B cell (primary cell): Measurements from ENCODE around the gene NAIF1. TPM values are rescaled to one million over a fixed set of nuclear protein-coding genes. Genes with fewer than 3 reads are reported as not detected.
A peak's percentile ranks its signal among the peaks of the same experiment; 100 is the strongest.
"Not testable (repeated sequence)": the region's sequence is repeated elsewhere in the genome, so short reads cannot be mapped to it uniquely, and the experiment has no call there.

ENCODE experiments used
- ATAC-seq: fragments of 200-7000 bp; cut with Tn5 transposase; one replicate; pipeline ENCODE4 v1.10.0; 2021; ENCODE audit warnings: low read depth, mild to moderate bottlenecking, moderate number of reproducible peaks, moderate library complexity
- CTCF ChIA-PET: fragments of 350-600 bp; sonication (Branson Sonifier 250); formaldehyde crosslinking; loops from one replicate; lab custom pipeline; 2021; ENCODE audit warnings: antibody characterized with exemption, inconsistent platforms; lab: Charles Lee
- POLR2A ChIA-PET: fragments of 350-600 bp; sonication (Branson Sonifier 250); formaldehyde crosslinking; loops from one replicate; lab custom pipeline; 2021; ENCODE audit warnings: antibody characterized with exemption; lab: Charles Lee
- DNase-seq: peaks from one replicate; pipeline ENCODE4 v3.0.0; 2013
- H2AFZ ChIP-seq: 2 replicates; pipeline ENCODE4 v1.6.1; 2012; ENCODE audit warnings: mild to moderate bottlenecking, low read depth, low read length; ENCODE audit not compliant: insufficient read depth, poor library complexity, severe bottlenecking
- H3K27ac ChIP-seq, 2 donors: 1 replicate in 1 of 2; 2 replicates in 1 of 2; pipeline ENCODE4 v1.5.1; 2012 to 2013; ENCODE audit warnings: low read length in 2 of 2, mild to moderate bottlenecking in 2 of 2, moderate library complexity in 1 of 2
- H3K27me3 ChIP-seq, 4 experiments: fragments of 200-600 bp in 1 of 4; sonication (generic) in 1 of 4; replicated peaks in 1 of 4; 1 replicate in 2 of 4; 2 replicates in 2 of 4; pipeline versions ENCODE4 v1.6.1 to v1.7.0; 2013 to 2016; ENCODE audit warnings: low read length in 3 of 4, mild to moderate bottlenecking in 2 of 4, mixed read lengths in 1 of 4, moderate library complexity in 1 of 4; ENCODE audit not compliant: insufficient read depth in 4 of 4, control insufficient read depth in 3 of 4; ENCODE audit errors: control extremely low read depth in 1 of 4
- H3K36me3 ChIP-seq, 2 experiments: replicated peaks in 1 of 2; 1 replicate in 1 of 2; 2 replicates in 1 of 2; pipeline versions ENCODE4 v1.6.1 to v1.7.1; 2013; ENCODE audit warnings: low read length in 1 of 2; ENCODE audit not compliant: insufficient read depth in 2 of 2, control insufficient read depth in 1 of 2; ENCODE audit errors: control extremely low read depth in 1 of 2, extremely low read depth in 1 of 2
- H3K4me1 ChIP-seq, 2 donors: fragments of 200-600 bp in 1 of 2; sonication (generic) in 1 of 2; 1 replicate in 1 of 2; 2 replicates in 1 of 2; pipeline versions ENCODE4 v1.5.1 to v1.6.1; 2013 to 2017; ENCODE audit warnings: low read length in 2 of 2; ENCODE audit not compliant: control insufficient read depth in 2 of 2, insufficient read depth in 2 of 2
- H3K4me2 ChIP-seq: replicated peaks from 2 replicates; pipeline ENCODE3; 2012; ENCODE audit warnings: mild to moderate bottlenecking, low read depth, low read length; ENCODE audit not compliant: poor library complexity, severe bottlenecking
- H3K4me3 ChIP-seq, 5 experiments: fragments of 200-600 bp in 1 of 5; sonication (generic) in 1 of 5; 1 replicate in 3 of 5; 2 replicates in 2 of 5; pipeline versions ENCODE4 v1.5.1 to v1.7.0; 2011 to 2016; ENCODE audit warnings: low read length in 4 of 5, mild to moderate bottlenecking in 4 of 5, low read depth in 2 of 5, control low read depth in 1 of 5, moderate library complexity in 1 of 5; ENCODE audit not compliant: insufficient read depth in 1 of 5; ENCODE audit errors: control extremely low read depth in 1 of 5, extremely low read depth in 1 of 5
- H3K79me2 ChIP-seq: fragments of 200-600 bp; sonication (generic); one replicate; pipeline ENCODE4 v1.6.0; 2016; ENCODE audit warnings: low read length; ENCODE audit not compliant: control insufficient read depth, insufficient read depth
- H3K9ac ChIP-seq: fragments of 200-600 bp; sonication (generic); 2 replicates; pipeline ENCODE4 v1.6.1; 2017; ENCODE audit warnings: mild to moderate bottlenecking, low read length, moderate library complexity
- H3K9me3 ChIP-seq, 3 donors: one replicate each; pipeline versions ENCODE4 v1.6.1 to v1.7.1; 2013; ENCODE audit warnings: low read length in 2 of 3; ENCODE audit not compliant: control insufficient read depth in 2 of 3, insufficient read depth in 1 of 3; ENCODE audit errors: control extremely low read depth in 1 of 3
- H4K20me1 ChIP-seq: 2 replicates; pipeline ENCODE4 v1.6.0; 2012; ENCODE audit warnings: mild to moderate bottlenecking, low read length; ENCODE audit not compliant: insufficient read depth, control insufficient read depth, poor library complexity, severe bottlenecking
- H3K27ac Mint-ChIP-seq: one replicate; pipeline ENCODE4 v1.8.0; 2021; ENCODE audit warnings: mixed read lengths
- H3K27me3 Mint-ChIP-seq: one replicate; pipeline ENCODE4 v1.8.0; 2021; ENCODE audit warnings: mixed read lengths
- H3K4me1 Mint-ChIP-seq: one replicate; pipeline ENCODE4 v1.8.0; 2021; ENCODE audit warnings: mixed read lengths
- H3K4me3 Mint-ChIP-seq: one replicate; pipeline ENCODE4 v1.8.0; 2021; ENCODE audit warnings: mixed read lengths
- H3K9me3 Mint-ChIP-seq: one replicate; pipeline ENCODE4 v1.8.0; 2022; ENCODE audit warnings: mixed read lengths; ENCODE audit not compliant: insufficient read depth
- CTCF ChIP-seq: fragments of 200-600 bp; IDR thresholded peaks from one replicate; pipeline ENCODE4 v1.8.0; 2022; ENCODE audit warnings: antibody characterized with exemption, mild to moderate bottlenecking
- EZH2 ChIP-seq: IDR thresholded peaks from 2 replicates; pipeline ENCODE4 v1.6.1; 2012; ENCODE audit warnings: borderline replicate concordance, low read depth, mild to moderate bottlenecking, moderate library complexity, low read length; ENCODE audit not compliant: insufficient read depth, poor library complexity, severe bottlenecking
- WGBS: methylation state at CpG from one replicate; pipeline ENCODE4 v1.1.5; 2013; ENCODE audit warnings: missing lambda C conversion rate; ENCODE audit not compliant: insufficient coverage; 5-methylcytosine and 5-hydroxymethylcytosine counted together
- intact Hi-C: fragments of 100-400 bp; cut with micrococcal nuclease; formaldehyde crosslinking; loops from one replicate; pipeline ENCODE4 v1.10.0; 2022
- polyA plus RNA-seq: library from polyadenylated mRNA; depleted of rRNA; stranded (reverse); fragments of >200 nt; gene quantifications from 2 replicates; pipeline ENCODE4 v1.2.3, GENCODE V29; 2012
- total RNA-seq, 2 donors: library from RNA; stranded (reverse); fragments of 120-200 nt in 1 of 2; gene quantifications; 1 replicate in 1 of 2; 2 replicates in 1 of 2; pipeline versions ENCODE4 v1.2.3 to v1.2.4, GENCODE V29; 2013 to 2022

The NAIF1 gene
- total and polyA plus RNA-seq, 2 donors (not counting 1 experiment from before 2014, with no cell fraction given) = 11.4 to 16.6 TPM

GRCh38 chr9:128024761-128025308 lies 42.3 kb downstream of the NAIF1 start:
- ChIA-PET POLR2A (interaction anchor here (0.6 to 12.8 kb wide), 5 partner anchors 9 to 65 kb away, joined by 6 to 212 read pairs (median 9); partner anchors contain the start of gene EEIG1), CTCF (interaction anchor here (1.5 to 13.5 kb wide), 7 partner anchors 9 to 82 kb away, joined by 4 to 282 read pairs (median 30); partner anchors contain the start of gene EEIG1)
- TF ChIP-seq CTCF (no peak), EZH2 (no peak)
- DNase-seq (no peak), ATAC-seq (no peak)
- Histone ChIP-seq H4K20me1 (no peaks in the 10 kb centered on the region), H3K4me3 (no peak overlapping the region), H3K27ac (no peak overlapping the region), H3K9ac (no peak overlapping the region), H3K36me3 (no peaks in the 10 kb centered on the region), H3K4me1 (peaks cover 60 to 79% of the 10 kb centered on the region in 2 donors), H3K27me3 (no peaks in the 10 kb centered on the region), H3K9me3 (no peaks in the 10 kb centered on the region), H2AFZ (no peak overlapping the region), H3K79me2 (no peaks in the 10 kb centered on the region), H3K4me2 (peak overlapping the region; percentile 50)
- 55% methylated on average over 3 of the region's 5 CpGs for WGBS
- no peaks in the 10 kb centered on the region for H3K27me3 Mint-ChIP-seq
- peaks cover 74% of the 10 kb centered on the region for H3K4me1 Mint-ChIP-seq
- H3K27ac Mint-ChIP-seq = peak overlapping the region; percentile 96
- H3K9me3 Mint-ChIP-seq = no peaks in the 10 kb centered on the region
- peak overlapping the region; percentile 81 for H3K4me3 Mint-ChIP-seq
- intact Hi-C loops = loop anchor here (5.0 kb wide), 1 partner anchor 42 kb away; the partner anchor contains the start of genes NAIF1 and SLC25A25

- intact Hi-C loops, H3K9me3 Mint-ChIP-seq, H3K9ac ChIP-seq, H3K27me3 Mint-ChIP-seq, H3K79me2 ChIP-seq, H3K4me2 ChIP-seq, ATAC-seq, H2AFZ ChIP-seq, H3K27me3 ChIP-seq, H3K4me3 ChIP-seq, H4K20me1 ChIP-seq, DNase-seq, H3K9me3 ChIP-seq, H3K4me3 Mint-ChIP-seq, H3K36me3 ChIP-seq, H3K27ac ChIP-seq: not testable (repeated sequence)
- Mint-ChIP-seq H3K4me1 (peaks cover 66% of the 10 kb centered on the region), H3K27ac (peak overlapping the region; percentile 57)
- POLR2A ChIA-PET = interaction anchor here (0.6 to 3.1 kb wide), 2 partner anchors 13 to 17 kb away, joined by 3 to 15 read pairs; no protein-coding TSS in a partner anchor
- 76% methylated on average over 5 of the region's 12 CpGs for WGBS
- CTCF ChIA-PET = interaction anchor here (4.3 to 6.8 kb wide), 2 partner anchors 11 to 80 kb away, joined by 36 to 42 read pairs; no protein-coding TSS in a partner anchor
- peaks cover 55 to 71% of the 10 kb centered on the region in 2 donors for H3K4me1 ChIP-seq
Measured at GRCh38 chr9:128023671-128024070, 43.4 kb downstream of the NAIF1 start.
